ENCODE results near the gene RIC8B.

RIC8B gene

GRCh38 chr12:106782619-106783018 lies 8.1 kb downstream of the RIC8B start:
- no peak overlapping the region for H3K27ac ChIP-seq (ENCODE audit: low read depth, low read length)
- H3K27me3 ChIP-seq (ENCODE audit: control insufficient read depth, low read length), result no peaks in the 10 kb centered on the region
- no peak overlapping the region for H3K4me3 ChIP-seq (ENCODE audit: low read length)
- H3K4me1 ChIP-seq (ENCODE audit: control insufficient read depth, low read length), result peaks cover 11% of the 10 kb centered on the region
- H3K9me2 ChIP-seq (replicated peaks; ENCODE audit: control insufficient read depth, low read length), result no peaks in the 10 kb centered on the region
- H3K79me2 ChIP-seq (ENCODE audit: control insufficient read depth, low read length), result peaks cover 22% of the 10 kb centered on the region
- no peak overlapping the region for H3K4me2 ChIP-seq (ENCODE audit: low read length)
- no peaks in the 10 kb centered on the region for H3K9me3 ChIP-seq (ENCODE audit: control insufficient read depth, insufficient read depth, low read length)
- H3F3A ChIP-seq (ENCODE audit: control insufficient read depth, insufficient read depth), result no peaks in the 10 kb centered on the region
- H4K20me1 ChIP-seq (ENCODE audit: control insufficient read depth, insufficient read depth, low read depth, low read length), result no peaks in the 10 kb centered on the region
- 0 out of 2 replicates have a peak, but pooled peaks cover 11% of the 10 kb centered on the region for H3K36me3 ChIP-seq (ENCODE audit: control insufficient read depth, low read length)
- TF ChIP-seq EZH2phosphoT487 (IDR thresholded peaks at IDR 0.05; ENCODE audit: borderline replicate concordance, low read length), result no peak
- TF ChIP-seq, protein P1, sequence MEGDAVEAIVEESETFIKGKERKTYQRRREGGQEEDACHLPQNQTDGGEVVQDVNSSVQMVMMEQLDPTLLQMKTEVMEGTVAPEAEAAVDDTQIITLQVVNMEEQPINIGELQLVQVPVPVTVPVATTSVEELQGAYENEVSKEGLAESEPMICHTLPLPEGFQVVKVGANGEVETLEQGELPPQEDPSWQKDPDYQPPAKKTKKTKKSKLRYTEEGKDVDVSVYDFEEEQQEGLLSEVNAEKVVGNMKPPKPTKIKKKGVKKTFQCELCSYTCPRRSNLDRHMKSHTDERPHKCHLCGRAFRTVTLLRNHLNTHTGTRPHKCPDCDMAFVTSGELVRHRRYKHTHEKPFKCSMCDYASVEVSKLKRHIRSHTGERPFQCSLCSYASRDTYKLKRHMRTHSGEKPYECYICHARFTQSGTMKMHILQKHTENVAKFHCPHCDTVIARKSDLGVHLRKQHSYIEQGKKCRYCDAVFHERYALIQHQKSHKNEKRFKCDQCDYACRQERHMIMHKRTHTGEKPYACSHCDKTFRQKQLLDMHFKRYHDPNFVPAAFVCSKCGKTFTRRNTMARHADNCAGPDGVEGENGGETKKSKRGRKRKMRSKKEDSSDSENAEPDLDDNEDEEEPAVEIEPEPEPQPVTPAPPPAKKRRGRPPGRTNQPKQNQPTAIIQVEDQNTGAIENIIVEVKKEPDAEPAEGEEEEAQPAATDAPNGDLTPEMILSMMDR (IDR thresholded peaks at IDR 0.05; ENCODE audit: low read depth, low read length, poor library complexity, severe bottlenecking), result no peak

GRCh38 chr12:106783515-106783914 lies 9.0 kb downstream of the RIC8B start:
- H3K36me3 ChIP-seq (ENCODE audit: control insufficient read depth, low read length), result 0 out of 2 replicates have a peak, but pooled peaks cover 11% of the 10 kb centered on the region
- no peak overlapping the region for H3K27ac ChIP-seq (ENCODE audit: low read depth, low read length)
- TF ChIP-seq EZH2phosphoT487 (IDR thresholded peaks at IDR 0.05; ENCODE audit: borderline replicate concordance, low read length), result no peak
- TF ChIP-seq, protein P1 (IDR thresholded peaks at IDR 0.05; ENCODE audit: low read depth, low read length, poor library complexity, severe bottlenecking), result no peak
- H4K20me1 ChIP-seq (ENCODE audit: control insufficient read depth, insufficient read depth, low read depth, low read length), result no peaks in the 10 kb centered on the region
- peaks cover 19% of the 10 kb centered on the region for H3K79me2 ChIP-seq (ENCODE audit: control insufficient read depth, low read length)
- no peak overlapping the region for H3K4me3 ChIP-seq (ENCODE audit: low read length)
- H3F3A ChIP-seq (ENCODE audit: control insufficient read depth, insufficient read depth), result no peaks in the 10 kb centered on the region
- H3K9me2 ChIP-seq (replicated peaks; ENCODE audit: control insufficient read depth, low read length), result no peaks in the 10 kb centered on the region
- H3K27me3 ChIP-seq (ENCODE audit: control insufficient read depth, low read length), result no peaks in the 10 kb centered on the region
- H3K9me3 ChIP-seq (ENCODE audit: control insufficient read depth, insufficient read depth, low read length), result no peaks in the 10 kb centered on the region
- peaks cover 11% of the 10 kb centered on the region for H3K4me1 ChIP-seq (ENCODE audit: control insufficient read depth, low read length)
- H3K4me2 ChIP-seq (ENCODE audit: low read length), result no peak overlapping the region

DNA sequence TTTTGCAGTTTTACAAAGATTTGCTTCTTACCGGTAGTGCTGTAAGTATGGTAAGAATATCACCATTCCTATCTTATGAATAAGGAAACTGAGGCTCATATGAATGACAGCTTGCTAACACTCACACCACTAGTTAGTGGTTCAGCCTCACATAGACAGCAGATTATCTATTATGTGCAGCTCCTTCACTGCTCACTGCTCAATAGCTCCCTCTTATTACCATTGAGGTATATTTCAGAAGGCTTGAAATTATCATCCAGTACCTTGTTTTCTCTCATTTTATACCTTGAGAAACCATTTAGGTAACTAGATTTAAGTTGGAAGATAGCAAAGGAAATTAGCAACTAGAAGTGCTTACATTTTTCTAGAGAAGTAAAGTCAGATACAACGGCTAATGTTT lies 15.5 kb downstream of the RIC8B start:
- Histone ChIP-seq H3K27ac (ENCODE audit: low read depth, low read length) (peak overlapping the region; percentile 38), H3K9me2 (replicated peaks; ENCODE audit: control insufficient read depth, low read length) (no peaks in the 10 kb centered on the region; the same call in 1 of the 2 replicates), H3K4me2 (ENCODE audit: low read length) (peak overlapping the region; percentile 61), H3F3A (ENCODE audit: control insufficient read depth, insufficient read depth) (0 out of 2 replicates have a peak, but pooled peaks cover 4% of the 10 kb centered on the region), H3K36me3 (ENCODE audit: control insufficient read depth, low read length) (peaks cover 14% of the 10 kb centered on the region), H3K4me3 (ENCODE audit: low read length) (peak overlapping the region; percentile 42), H4K20me1 (ENCODE audit: control insufficient read depth, insufficient read depth, low read depth, low read length) (no peaks in the 10 kb centered on the region), H3K27me3 (ENCODE audit: control insufficient read depth, low read length) (no peaks in the 10 kb centered on the region), H3K9me3 (ENCODE audit: control insufficient read depth, insufficient read depth, low read length) (no peaks in the 10 kb centered on the region), H3K79me2 (ENCODE audit: control insufficient read depth, low read length) (no peaks in the 10 kb centered on the region), H3K4me1 (ENCODE audit: control insufficient read depth, low read length) (peaks cover 19% of the 10 kb centered on the region)
- no peak for TF ChIP-seq EZH2phosphoT487 (IDR thresholded peaks at IDR 0.05; ENCODE audit: borderline replicate concordance, low read length)
- TF ChIP-seq, protein P1 (IDR thresholded peaks at IDR 0.05; ENCODE audit: low read depth, low read length, poor library complexity, severe bottlenecking), result peak; percentile 49
